ENCODE measurements around the gene TSHZ1. TPM values are rescaled to one million over a fixed set of nuclear protein-coding genes. Genes with fewer than 3 reads are reported as not detected.

TSHZ1 gene
- total RNA-seq = 17.0 TPM
- long read RNA-seq, full-length matches to known transcripts = 26 of 26 reads
- long read RNA-seq, partial matches to known transcripts = 0 of 26 reads
- long read RNA-seq, other reads (novel, unspliced or antisense) = 0 of 26 reads

DNA sequence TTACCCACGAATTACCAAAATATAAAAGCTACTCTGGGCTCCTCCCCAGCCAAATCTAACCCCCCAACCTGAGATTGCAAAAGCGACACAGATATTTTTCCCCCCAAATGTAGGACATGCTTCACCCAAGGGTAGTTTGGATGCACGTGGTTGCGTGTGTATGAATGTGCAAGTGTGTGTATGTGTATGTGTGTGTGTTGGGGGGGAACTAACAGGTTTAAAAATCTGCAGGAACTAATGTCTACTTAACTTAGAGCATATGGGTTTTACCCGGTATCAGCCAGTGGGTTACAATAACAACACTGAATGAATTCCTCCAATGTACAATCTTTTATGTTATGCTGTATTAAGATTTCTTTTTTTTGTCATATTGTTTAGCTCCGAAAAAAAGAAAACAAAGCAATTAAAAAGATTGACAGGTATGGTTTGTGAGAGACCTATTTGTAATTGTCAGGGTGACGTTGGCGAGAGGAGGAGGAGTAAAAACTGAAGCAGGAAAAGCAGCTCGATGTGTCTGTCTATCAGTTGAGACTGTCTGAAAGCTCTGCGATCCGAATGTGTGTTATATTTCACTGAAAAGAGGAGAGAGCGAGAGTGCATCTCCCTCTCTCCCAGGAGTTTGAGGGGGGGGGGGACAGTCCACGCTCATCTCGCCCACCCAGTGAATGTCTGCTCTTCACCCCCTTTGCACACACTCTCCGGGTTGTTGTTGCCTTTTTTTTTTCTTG, at the start of gene TSHZ1:
TSHZ1 (plus strand) TSS at position 524 of the 728 bp plus-strand sequence. CDS start 1,080 bp downstream, outside the sequence.
- Histone ChIP-seq H3K27me3 (ENCODE audit: low read depth) (no peaks in the 10 kb centered on the region), H3K4me3 (peak within 1 kb of the TSS; percentile 96), H3K36me3 (no peaks in the 10 kb centered on the region), H3K9me3 (no peaks in the 10 kb centered on the region), H3K27ac (peak within 1 kb of the TSS; percentile 99), H3K4me1 (peaks cover 53% of the 10 kb centered on the region)
- ATAC-seq (peak; percentile 54 to 67), DNase-seq (no peak)
- intact Hi-C loops (cut with DNase I) = no loop called here
- TF ChIP-seq, protein P1, sequence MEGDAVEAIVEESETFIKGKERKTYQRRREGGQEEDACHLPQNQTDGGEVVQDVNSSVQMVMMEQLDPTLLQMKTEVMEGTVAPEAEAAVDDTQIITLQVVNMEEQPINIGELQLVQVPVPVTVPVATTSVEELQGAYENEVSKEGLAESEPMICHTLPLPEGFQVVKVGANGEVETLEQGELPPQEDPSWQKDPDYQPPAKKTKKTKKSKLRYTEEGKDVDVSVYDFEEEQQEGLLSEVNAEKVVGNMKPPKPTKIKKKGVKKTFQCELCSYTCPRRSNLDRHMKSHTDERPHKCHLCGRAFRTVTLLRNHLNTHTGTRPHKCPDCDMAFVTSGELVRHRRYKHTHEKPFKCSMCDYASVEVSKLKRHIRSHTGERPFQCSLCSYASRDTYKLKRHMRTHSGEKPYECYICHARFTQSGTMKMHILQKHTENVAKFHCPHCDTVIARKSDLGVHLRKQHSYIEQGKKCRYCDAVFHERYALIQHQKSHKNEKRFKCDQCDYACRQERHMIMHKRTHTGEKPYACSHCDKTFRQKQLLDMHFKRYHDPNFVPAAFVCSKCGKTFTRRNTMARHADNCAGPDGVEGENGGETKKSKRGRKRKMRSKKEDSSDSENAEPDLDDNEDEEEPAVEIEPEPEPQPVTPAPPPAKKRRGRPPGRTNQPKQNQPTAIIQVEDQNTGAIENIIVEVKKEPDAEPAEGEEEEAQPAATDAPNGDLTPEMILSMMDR (IDR thresholded peaks at IDR 0.05) = no peak

DNA sequence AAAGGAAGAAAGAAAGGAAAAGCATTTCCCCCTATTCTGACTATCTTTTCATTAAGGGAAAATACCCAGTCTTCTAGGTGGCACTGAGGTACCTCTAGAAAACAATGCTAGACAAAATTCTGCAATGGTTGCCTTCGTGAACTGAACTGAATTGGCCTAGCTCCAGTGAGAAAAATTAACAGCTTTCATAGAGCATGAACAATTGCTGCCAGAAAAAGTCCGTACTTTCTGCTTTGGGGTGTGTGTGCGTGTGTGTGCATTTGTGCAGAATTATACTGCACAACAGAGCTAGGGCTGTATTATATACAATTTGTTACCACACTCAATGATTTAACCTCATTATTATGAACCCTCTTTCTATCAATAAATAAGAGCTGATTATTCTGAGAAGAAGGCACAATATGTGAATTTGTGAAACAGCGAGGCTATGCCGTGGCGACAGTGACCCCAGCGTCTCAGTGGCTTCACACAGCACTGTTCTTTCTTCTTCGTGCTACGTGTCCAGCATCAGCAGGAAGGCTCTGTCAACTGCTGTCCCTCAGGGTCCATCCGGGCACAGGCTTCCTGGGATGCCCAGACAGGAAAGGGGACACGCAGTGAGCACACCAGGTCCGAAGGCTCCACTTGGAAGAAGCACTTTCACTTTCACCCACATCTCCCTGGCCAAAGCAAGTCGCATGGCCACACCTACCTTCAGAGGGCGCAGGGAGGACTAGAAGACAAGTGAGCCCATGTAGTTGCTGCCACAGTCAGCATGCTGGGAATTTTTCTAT, 49.2 kb upstream of the TSHZ1 start:
- intact Hi-C loops (cut with DNase I) = no loop called here
- no peaks in the 10 kb centered on the region for H3K4me1 ChIP-seq
- H3K9me3 ChIP-seq = no peaks in the 10 kb centered on the region
- no peaks in the 10 kb centered on the region for H3K27me3 ChIP-seq (ENCODE audit: low read depth)
- H3K4me3 ChIP-seq = peak overlapping the region; percentile 53
- no peak overlapping the region for H3K27ac ChIP-seq
- ATAC-seq (peak; percentile 59 to 82), DNase-seq (no peak)
- H3K36me3 ChIP-seq = no peaks in the 10 kb centered on the region
- TF ChIP-seq, protein P1 (IDR thresholded peaks at IDR 0.05) = peak; percentile 7

- intact Hi-C loops (cut with DNase I) = no loop called here
- Histone ChIP-seq H3K4me3 (no peak overlapping the region), H3K27ac (no peak overlapping the region), H3K27me3 (ENCODE audit: low read depth) (no peaks in the 10 kb centered on the region), H3K36me3 (no peaks in the 10 kb centered on the region), H3K9me3 (no peaks in the 10 kb centered on the region), H3K4me1 (no peaks in the 10 kb centered on the region)
- ATAC-seq (no peak), DNase-seq (no peak)
- TF ChIP-seq, protein P1 (IDR thresholded peaks at IDR 0.05) = no peak
These were observed 48.1 kb upstream of the TSHZ1 start for GRCh38 chr18:75162467-75162866.

GRCh38 chr18:75162978-75163377, 47.6 kb upstream of the TSHZ1 start:
- no peaks in the 10 kb centered on the region for H3K9me3 ChIP-seq
- no peaks in the 10 kb centered on the region for H3K36me3 ChIP-seq
- no peak overlapping the region for H3K27ac ChIP-seq
- ATAC-seq (no peak), DNase-seq (no peak)
- H3K4me1 ChIP-seq = no peaks in the 10 kb centered on the region
- no peak overlapping the region for H3K4me3 ChIP-seq
- TF ChIP-seq, protein P1 (IDR thresholded peaks at IDR 0.05) = no peak
- intact Hi-C loops (cut with DNase I) = no loop called here
- H3K27me3 ChIP-seq (ENCODE audit: low read depth) = no peaks in the 10 kb centered on the region

GRCh38 chr18:75163736-75164135, 46.9 kb upstream of the TSHZ1 start:
- ATAC-seq = no peak
- no peaks in the 10 kb centered on the region for H3K27me3 ChIP-seq (ENCODE audit: low read depth)
- DNase-seq = no peak
- no peak overlapping the region for H3K4me3 ChIP-seq
- no peaks in the 10 kb centered on the region for H3K4me1 ChIP-seq
- no peaks in the 10 kb centered on the region for H3K9me3 ChIP-seq
- H3K27ac ChIP-seq = no peak overlapping the region
- H3K36me3 ChIP-seq = no peaks in the 10 kb centered on the region
- intact Hi-C loops (cut with DNase I) = no loop called here
- TF ChIP-seq, protein P1 (IDR thresholded peaks at IDR 0.05) = no peak
